ENCODE data around the gene NRXN3. TPM values are rescaled to one million over a fixed set of nuclear protein-coding genes. Genes with fewer than 3 reads are reported as not detected.

Gene NRXN3
- total RNA-seq, 1 donor from 2014 or later = 19.8 TPM

DNA sequence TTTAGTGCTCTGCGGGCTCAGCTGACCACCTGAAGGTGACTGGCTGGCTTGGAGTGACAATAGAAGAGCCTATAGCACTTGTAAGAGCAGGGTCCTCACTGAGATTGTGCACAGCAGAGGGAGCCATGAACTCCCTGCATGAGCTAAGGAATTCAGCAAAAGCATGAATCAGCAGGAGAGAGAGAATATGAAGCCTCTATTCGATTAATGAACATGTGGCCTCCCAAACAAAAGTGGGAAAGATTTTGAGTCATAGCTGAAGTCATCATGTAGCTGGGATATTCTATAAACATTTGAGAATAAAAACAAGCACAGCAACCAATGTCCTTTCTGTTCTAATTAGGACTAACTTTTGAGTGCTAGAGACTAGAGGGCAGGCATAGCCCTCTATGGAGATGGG, 1414.5 kb downstream of the NRXN3 start:
- peaks cover 5% of the 10 kb centered on the region for H3K9me3 Mint-ChIP-seq
- H3K4me1 Mint-ChIP-seq (ENCODE audit: unreplicated experiment) = peaks cover 15% of the 10 kb centered on the region
- TF ChIP-seq, protein P1, sequence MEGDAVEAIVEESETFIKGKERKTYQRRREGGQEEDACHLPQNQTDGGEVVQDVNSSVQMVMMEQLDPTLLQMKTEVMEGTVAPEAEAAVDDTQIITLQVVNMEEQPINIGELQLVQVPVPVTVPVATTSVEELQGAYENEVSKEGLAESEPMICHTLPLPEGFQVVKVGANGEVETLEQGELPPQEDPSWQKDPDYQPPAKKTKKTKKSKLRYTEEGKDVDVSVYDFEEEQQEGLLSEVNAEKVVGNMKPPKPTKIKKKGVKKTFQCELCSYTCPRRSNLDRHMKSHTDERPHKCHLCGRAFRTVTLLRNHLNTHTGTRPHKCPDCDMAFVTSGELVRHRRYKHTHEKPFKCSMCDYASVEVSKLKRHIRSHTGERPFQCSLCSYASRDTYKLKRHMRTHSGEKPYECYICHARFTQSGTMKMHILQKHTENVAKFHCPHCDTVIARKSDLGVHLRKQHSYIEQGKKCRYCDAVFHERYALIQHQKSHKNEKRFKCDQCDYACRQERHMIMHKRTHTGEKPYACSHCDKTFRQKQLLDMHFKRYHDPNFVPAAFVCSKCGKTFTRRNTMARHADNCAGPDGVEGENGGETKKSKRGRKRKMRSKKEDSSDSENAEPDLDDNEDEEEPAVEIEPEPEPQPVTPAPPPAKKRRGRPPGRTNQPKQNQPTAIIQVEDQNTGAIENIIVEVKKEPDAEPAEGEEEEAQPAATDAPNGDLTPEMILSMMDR (conservative IDR thresholded peaks at IDR 0.05) = no peak

DNA sequence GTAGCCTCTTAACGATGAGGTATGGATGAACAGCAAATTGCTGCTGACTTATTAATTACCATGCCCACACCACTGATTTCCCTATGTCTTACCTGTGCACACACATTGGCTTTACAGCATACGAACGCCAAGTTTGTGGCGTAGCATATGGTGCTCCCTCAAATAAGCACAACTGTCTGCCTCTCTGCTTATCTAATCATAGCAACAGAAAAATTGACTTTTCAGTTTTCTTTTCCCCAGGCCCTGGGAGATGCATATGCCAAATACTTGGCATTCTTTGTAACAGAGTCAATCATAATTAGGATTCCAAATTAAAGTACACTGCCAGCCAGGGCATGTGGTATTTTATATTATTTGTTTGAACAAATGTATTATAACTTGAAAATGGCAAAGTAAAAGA, 1415.7 kb downstream of the NRXN3 start:
- Mint-ChIP-seq H3K4me1 (ENCODE audit: unreplicated experiment) (peaks cover 10% of the 10 kb centered on the region), H3K27me3 (no peaks in the 10 kb centered on the region), H3K27ac (no peak overlapping the region), H3K4me3 (no peak overlapping the region), H3K36me3 (peaks cover 4% of the 10 kb centered on the region), H3K9me3 (peaks cover 5% of the 10 kb centered on the region)
- no peak for DNase-seq (ENCODE audit: extremely low spot score, unreplicated experiment)
- TF ChIP-seq, protein P1 (conservative IDR thresholded peaks at IDR 0.05) = no peak

More for the DNA sequence above, 1414.5 kb downstream of the NRXN3 start:
- Mint-ChIP-seq H3K36me3 (no peaks in the 10 kb centered on the region), H3K27me3 (no peaks in the 10 kb centered on the region), H3K27ac (no peak overlapping the region), H3K4me3 (no peak overlapping the region)
- DNase-seq (ENCODE audit: extremely low spot score, unreplicated experiment) = no peak

DNA sequence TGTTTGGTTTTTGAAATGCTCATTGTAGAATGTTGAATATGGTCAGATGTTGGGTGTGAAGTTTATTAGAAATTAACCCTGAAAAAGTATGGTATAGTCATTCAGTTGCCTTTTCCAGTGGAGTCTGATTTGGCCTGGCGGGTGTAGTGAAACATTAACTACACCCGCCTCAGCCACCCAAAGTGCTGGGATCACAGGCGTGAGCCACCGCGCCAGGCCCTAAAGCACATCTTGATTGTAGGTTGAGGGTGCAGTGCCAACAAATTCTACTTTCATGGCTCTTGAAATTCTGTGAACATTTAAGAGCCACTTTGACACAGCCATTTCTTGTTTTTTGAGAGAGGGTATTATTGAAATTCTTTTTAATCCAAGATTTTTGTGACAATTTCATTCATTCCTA, 1416.2 kb downstream of the NRXN3 start:
- TF ChIP-seq, protein P1 (conservative IDR thresholded peaks at IDR 0.05) = no peak
- Mint-ChIP-seq H3K4me1 (ENCODE audit: unreplicated experiment) (peaks cover 10% of the 10 kb centered on the region), H3K9me3 (peaks cover 5% of the 10 kb centered on the region), H3K36me3 (peaks cover 4% of the 10 kb centered on the region), H3K27me3 (no peaks in the 10 kb centered on the region), H3K4me3 (no peak overlapping the region), H3K27ac (no peak overlapping the region)
- DNase-seq (ENCODE audit: extremely low spot score, unreplicated experiment) = no peak

DNA sequence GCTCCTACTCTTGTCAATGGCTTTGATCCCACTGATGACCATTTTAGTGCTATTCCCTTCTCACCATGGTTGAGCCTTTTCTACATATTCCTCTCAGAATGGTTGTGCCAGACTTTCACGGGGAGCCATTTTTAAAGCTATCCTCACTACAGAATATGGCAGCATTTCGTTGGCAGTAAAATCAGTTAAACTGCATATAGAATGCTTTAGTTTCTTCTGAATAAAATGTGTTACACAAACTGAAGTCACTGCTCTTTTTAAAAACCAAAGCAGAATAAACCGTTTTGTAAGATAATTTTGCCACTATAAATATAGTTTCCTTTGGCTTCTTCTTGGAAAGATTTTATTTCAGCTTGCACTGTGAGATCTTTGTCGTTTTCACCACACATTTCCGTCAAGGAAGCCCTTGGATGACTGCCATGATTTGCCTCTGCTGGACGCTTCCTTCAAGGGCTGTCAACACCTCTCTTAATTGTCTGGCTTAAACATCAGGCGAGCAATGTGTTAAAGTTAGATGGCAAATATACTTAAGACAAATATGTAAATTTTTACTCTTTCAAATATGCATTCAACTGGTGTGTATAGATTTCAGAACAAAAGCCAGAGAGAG, 1416.9 kb downstream of the NRXN3 start:
- Mint-ChIP-seq H3K27ac (no peak overlapping the region), H3K27me3 (no peaks in the 10 kb centered on the region), H3K9me3 (peaks cover 5% of the 10 kb centered on the region), H3K4me1 (ENCODE audit: unreplicated experiment) (peaks cover 10% of the 10 kb centered on the region), H3K36me3 (peaks cover 4% of the 10 kb centered on the region), H3K4me3 (no peak overlapping the region)
- DNase-seq (ENCODE audit: extremely low spot score, unreplicated experiment) = no peak
- TF ChIP-seq, protein P1 (conservative IDR thresholded peaks at IDR 0.05) = no peak

DNA sequence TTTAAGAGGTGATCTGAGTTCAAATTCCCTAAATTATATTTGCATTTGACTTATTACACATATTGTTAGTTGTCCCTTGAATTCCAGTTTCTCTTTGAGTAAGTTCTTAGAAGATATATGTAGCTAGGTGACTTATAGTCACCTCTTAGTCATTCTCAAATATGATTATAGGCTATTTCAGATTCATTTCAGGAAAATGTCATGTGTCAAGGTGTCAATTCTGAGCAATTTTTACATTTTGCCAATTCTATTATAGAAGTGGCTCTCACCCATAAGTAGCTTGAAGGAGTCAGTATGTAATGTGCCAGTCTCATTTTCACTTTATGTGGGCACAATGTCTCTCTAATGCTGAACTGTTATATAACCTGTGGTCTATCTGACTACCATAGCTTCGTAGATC, 1417.7 kb downstream of the NRXN3 start:
- DNase-seq (ENCODE audit: extremely low spot score, unreplicated experiment) = no peak
- no peak overlapping the region for H3K4me3 Mint-ChIP-seq
- H3K27ac Mint-ChIP-seq = no peak overlapping the region
- peaks cover 10% of the 10 kb centered on the region for H3K4me1 Mint-ChIP-seq (ENCODE audit: unreplicated experiment)
- TF ChIP-seq, protein P1 (conservative IDR thresholded peaks at IDR 0.05) = no peak
- no peaks in the 10 kb centered on the region for H3K27me3 Mint-ChIP-seq
- H3K36me3 Mint-ChIP-seq = peaks cover 4% of the 10 kb centered on the region
- H3K9me3 Mint-ChIP-seq = peaks cover 5% of the 10 kb centered on the region
